Measurements from ENCODE around the gene FKBP5. TPM values are rescaled to one million over a fixed set of nuclear protein-coding genes. Genes with fewer than 3 reads are reported as not detected.
"Not testable (repeated sequence)": the region's sequence is repeated elsewhere in the genome, so short reads cannot be mapped to it uniquely, and the experiment has no call there.

FKBP5 gene
- total RNA-seq, 1 experiment from 2014 or later: 28.3 TPM

- Histone ChIP-seq H3K9me2 (replicated peaks; ENCODE audit: insufficient read depth, low read length) (no peaks in the 10 kb centered on the region), H4K20me1 (ENCODE audit: insufficient read depth, low read depth, low read length) (no peaks in the 10 kb centered on the region), H3K36me3 (ENCODE audit: insufficient read depth, low read length) (peaks cover 15% of the 10 kb centered on the region; the same call in 1 of the 2 replicates), H3K4me2 (ENCODE audit: low read depth, low read length, poor library complexity, severe bottlenecking) (no peak overlapping the region), H3K9me3 (ENCODE audit: low read length) (no peaks in the 10 kb centered on the region), H3K4me1 (ENCODE audit: low read length) (peaks cover 51% of the 10 kb centered on the region), H3K27me3 (ENCODE audit: low read length) (no peaks in the 10 kb centered on the region), H3K27ac (ENCODE audit: low read length) (0 out of 2 replicates have a peak overlapping the region, but pooled peaks have one; percentile 23), H3K4me3 (ENCODE audit: low read length) (no peak overlapping the region), H3K79me2 (ENCODE audit: low read length) (peaks cover 97% of the 10 kb centered on the region), H2AFZ (ENCODE audit: low read length) (no peak overlapping the region), H3K9ac (ENCODE audit: low read length) (no peak overlapping the region)
- DNase-seq: no peak
Observed at GRCh38 chr6:35678814-35679213, 9.9 kb downstream of the FKBP5 start.

GRCh38 chr6:35678021-35678654 is 10.6 kb downstream of the FKBP5 start:
- peaks cover 15% of the 10 kb centered on the region; the same call in 1 of the 2 replicates for H3K36me3 ChIP-seq (ENCODE audit: insufficient read depth, low read length)
- H3K4me3 ChIP-seq (ENCODE audit: low read length): no peak overlapping the region
- no peaks in the 10 kb centered on the region for H3K9me3 ChIP-seq (ENCODE audit: low read length)
- peaks cover 54% of the 10 kb centered on the region for H3K4me1 ChIP-seq (ENCODE audit: low read length)
- H3K79me2 ChIP-seq (ENCODE audit: low read length): peaks cover 97% of the 10 kb centered on the region
- DNase-seq: no peak
- no peaks in the 10 kb centered on the region for H3K9me2 ChIP-seq (replicated peaks; ENCODE audit: insufficient read depth, low read length)
- H3K27ac ChIP-seq (ENCODE audit: low read length): 0 out of 2 replicates have a peak overlapping the region, but pooled peaks have one; percentile 23
- H4K20me1 ChIP-seq (ENCODE audit: insufficient read depth, low read depth, low read length): no peaks in the 10 kb centered on the region
- no peak overlapping the region for H2AFZ ChIP-seq (ENCODE audit: low read length)
- no peak overlapping the region for H3K9ac ChIP-seq (ENCODE audit: low read length)
- H3K27me3 ChIP-seq (ENCODE audit: low read length): no peaks in the 10 kb centered on the region
- H3K4me2 ChIP-seq (ENCODE audit: low read depth, low read length, poor library complexity, severe bottlenecking): no peak overlapping the region

- Histone ChIP-seq H3K36me3 (ENCODE audit: insufficient read depth, low read length) (peaks cover 15% of the 10 kb centered on the region; the same call in 1 of the 2 replicates), H3K4me2 (ENCODE audit: low read depth, low read length, poor library complexity, severe bottlenecking) (no peak overlapping the region), H2AFZ (ENCODE audit: low read length) (no peak overlapping the region), H3K9me2 (replicated peaks; ENCODE audit: insufficient read depth, low read length) (no peaks in the 10 kb centered on the region), H3K27ac (ENCODE audit: low read length) (no peak overlapping the region), H3K79me2 (ENCODE audit: low read length) (peaks cover 99% of the 10 kb centered on the region), H3K4me3 (ENCODE audit: low read length) (no peak overlapping the region), H3K9ac (ENCODE audit: low read length) (no peak overlapping the region), H3K9me3 (ENCODE audit: low read length) (no peaks in the 10 kb centered on the region), H3K27me3 (ENCODE audit: low read length) (no peaks in the 10 kb centered on the region), H4K20me1 (ENCODE audit: insufficient read depth, low read depth, low read length) (no peaks in the 10 kb centered on the region), H3K4me1 (ENCODE audit: low read length) (peaks cover 52% of the 10 kb centered on the region)
- no peak for DNase-seq
Observed at GRCh38 chr6:35677456-35677855, 11.3 kb downstream of the FKBP5 start.

- Histone ChIP-seq H3K79me2 (ENCODE audit: low read length) (peaks cover 99% of the 10 kb centered on the region), H3K4me3 (ENCODE audit: low read length) (no peak overlapping the region), H3K9me3 (ENCODE audit: low read length) (no peaks in the 10 kb centered on the region), H3K27ac (ENCODE audit: low read length) (peak overlapping the region; percentile 15; the same call in 1 of the 2 replicates), H3K36me3 (ENCODE audit: insufficient read depth, low read length) (peaks cover 15% of the 10 kb centered on the region; the same call in 1 of the 2 replicates), H3K9me2 (replicated peaks; ENCODE audit: insufficient read depth, low read length) (no peaks in the 10 kb centered on the region), H3K9ac (ENCODE audit: low read length) (no peak overlapping the region), H3K4me1 (ENCODE audit: low read length) (peaks cover 48% of the 10 kb centered on the region), H3K27me3 (ENCODE audit: low read length) (no peaks in the 10 kb centered on the region), H3K4me2 (ENCODE audit: low read depth, low read length, poor library complexity, severe bottlenecking) (peak overlapping the region; percentile 5), H4K20me1 (ENCODE audit: insufficient read depth, low read depth, low read length) (no peaks in the 10 kb centered on the region), H2AFZ (ENCODE audit: low read length) (no peak overlapping the region)
- DNase-seq: no peak
Observed at GRCh38 chr6:35675871-35676459, 12.8 kb downstream of the FKBP5 start.

DNA sequence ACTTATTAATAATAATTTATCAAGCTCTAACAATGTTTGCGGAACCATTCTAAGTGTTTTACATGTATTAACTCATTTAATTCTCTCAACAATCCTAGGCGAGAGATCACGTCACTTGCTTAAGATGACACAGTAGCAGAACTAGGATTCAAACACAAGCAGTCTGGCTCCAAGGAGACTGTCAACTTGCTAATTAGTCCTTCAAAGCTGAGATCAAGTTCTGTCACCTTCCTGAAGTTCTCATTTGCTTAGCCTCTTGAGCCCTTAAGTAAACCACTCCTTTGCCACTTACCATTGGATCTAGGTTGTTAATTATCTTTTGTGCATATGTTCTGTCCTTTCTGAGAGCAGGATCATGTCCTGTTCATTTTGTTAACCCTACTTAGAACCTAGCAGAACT is 14.1 kb downstream of the FKBP5 start:
- Histone ChIP-seq H3K27me3 (ENCODE audit: low read length) (no peaks in the 10 kb centered on the region), H3K4me2 (ENCODE audit: low read depth, low read length, poor library complexity, severe bottlenecking) (no peak overlapping the region), H3K9ac (ENCODE audit: low read length) (no peak overlapping the region), H3K9me2 (replicated peaks; ENCODE audit: insufficient read depth, low read length) (no peaks in the 10 kb centered on the region), H3K79me2 (ENCODE audit: low read length) (peaks cover 99% of the 10 kb centered on the region), H3K9me3 (ENCODE audit: low read length) (no peaks in the 10 kb centered on the region), H3K4me3 (ENCODE audit: low read length) (no peak overlapping the region), H4K20me1 (ENCODE audit: insufficient read depth, low read depth, low read length) (no peaks in the 10 kb centered on the region), H3K36me3 (ENCODE audit: insufficient read depth, low read length) (peaks cover 11% of the 10 kb centered on the region; the same call in 1 of the 2 replicates), H3K27ac (ENCODE audit: low read length) (peak overlapping the region; percentile 47; the same call in 1 of the 2 replicates), H2AFZ (ENCODE audit: low read length) (no peak overlapping the region), H3K4me1 (ENCODE audit: low read length) (peaks cover 56% of the 10 kb centered on the region)
- no peak for DNase-seq

GRCh38 chr6:35673755-35674154 is 15.0 kb downstream of the FKBP5 start:
- no peak overlapping the region for H2AFZ ChIP-seq (ENCODE audit: low read length)
- no peak overlapping the region for H3K4me3 ChIP-seq (ENCODE audit: low read length)
- H3K36me3 ChIP-seq (ENCODE audit: insufficient read depth, low read length): peaks cover 5% of the 10 kb centered on the region; the same call in 1 of the 2 replicates
- no peak for DNase-seq
- no peaks in the 10 kb centered on the region for H3K9me2 ChIP-seq (replicated peaks; ENCODE audit: insufficient read depth, low read length)
- H3K79me2 ChIP-seq (ENCODE audit: low read length): peaks cover 99% of the 10 kb centered on the region
- H3K27ac ChIP-seq (ENCODE audit: low read length): peak overlapping the region; percentile 15; the same call in 1 of the 2 replicates
- H3K4me1 ChIP-seq (ENCODE audit: low read length): peaks cover 64% of the 10 kb centered on the region
- H3K27me3 ChIP-seq (ENCODE audit: low read length): no peaks in the 10 kb centered on the region
- no peak overlapping the region for H3K9ac ChIP-seq (ENCODE audit: low read length)
- no peaks in the 10 kb centered on the region for H4K20me1 ChIP-seq (ENCODE audit: insufficient read depth, low read depth, low read length)
- no peaks in the 10 kb centered on the region for H3K9me3 ChIP-seq (ENCODE audit: low read length)
- H3K4me2 ChIP-seq (ENCODE audit: low read depth, low read length, poor library complexity, severe bottlenecking): peak overlapping the region; percentile 1

GRCh38 chr6:35673284-35673666 is 15.4 kb downstream of the FKBP5 start:
- H4K20me1 ChIP-seq (ENCODE audit: insufficient read depth, low read depth, low read length); H3K27ac ChIP-seq (ENCODE audit: low read length); H3K27me3 ChIP-seq (ENCODE audit: low read length); H3K9me2 ChIP-seq (replicated peaks; ENCODE audit: insufficient read depth, low read length); DNase-seq; H3K9me3 ChIP-seq (ENCODE audit: low read length); H2AFZ ChIP-seq (ENCODE audit: low read length); H3K9ac ChIP-seq (ENCODE audit: low read length); H3K4me3 ChIP-seq (ENCODE audit: low read length); H3K4me2 ChIP-seq (ENCODE audit: low read depth, low read length, poor library complexity, severe bottlenecking); H3K36me3 ChIP-seq (ENCODE audit: insufficient read depth, low read length): not testable (repeated sequence)
- Histone ChIP-seq H3K4me1 (ENCODE audit: low read length) (peaks cover 64% of the 10 kb centered on the region), H3K79me2 (ENCODE audit: low read length) (peaks cover 99% of the 10 kb centered on the region)

- not testable (repeated sequence) for H3K9ac ChIP-seq (ENCODE audit: low read length); H3K9me3 ChIP-seq (ENCODE audit: low read length); H4K20me1 ChIP-seq (ENCODE audit: insufficient read depth, low read depth, low read length); H3K9me2 ChIP-seq (replicated peaks; ENCODE audit: insufficient read depth, low read length); H3K4me3 ChIP-seq (ENCODE audit: low read length); H3K36me3 ChIP-seq (ENCODE audit: insufficient read depth, low read length); H3K27me3 ChIP-seq (ENCODE audit: low read length); DNase-seq; H2AFZ ChIP-seq (ENCODE audit: low read length); H3K4me2 ChIP-seq (ENCODE audit: low read depth, low read length, poor library complexity, severe bottlenecking)
- Histone ChIP-seq H3K4me1 (ENCODE audit: low read length) (peaks cover 70% of the 10 kb centered on the region), H3K79me2 (ENCODE audit: low read length) (peaks cover 98% of the 10 kb centered on the region), H3K27ac (ENCODE audit: low read length) (0 out of 2 replicates have a peak overlapping the region, but pooled peaks have one; percentile 69)
Observed at GRCh38 chr6:35670453-35670852, 18.3 kb downstream of the FKBP5 start.

Measured in Karpas-422 (cell line).